ENCODE data around the gene OR1J2. TPM values are rescaled to one million over a fixed set of nuclear protein-coding genes. Genes with fewer than 3 reads are reported as not detected.

OR1J2 gene
- total and polyA plus RNA-seq, 5 donors from 2014 or later: 0.42 TPM; not detected in 4

- Mint-ChIP-seq H3K36me3 (no peaks in the 10 kb centered on the region), H3K9me3 (peaks cover 0 to 4% (median 1%) of the 10 kb centered on the region in 7 donors), H3K4me3 (no peak within 1 kb of the TSS), H3K4me1 (no peaks in the 10 kb centered on the region), H3K27ac (no peak within 1 kb of the TSS), H3K27me3 (peaks cover 24% of the 10 kb centered on the region)
- no peak within 1 kb of the TSS for H3K27ac ChIP-seq (ENCODE audit: insufficient read depth, low read length, poor library complexity, severe bottlenecking)
- peaks cover 8% of the 10 kb centered on the region for H3K27me3 ChIP-seq (ENCODE audit: control insufficient read depth, insufficient read depth, low read length)
- H3K9me3 ChIP-seq (ENCODE audit: control insufficient read depth in 2 of 2, low read length in 2 of 2): no peaks in the 10 kb centered on the region
- H3K4me1 ChIP-seq (ENCODE audit: control insufficient read depth, insufficient read depth, low read length, poor library complexity, severe bottlenecking): no peaks in the 10 kb centered on the region
- DNase-seq (no peak), ATAC-seq (ENCODE audit: low read depth in 2 of 2) (no peak)
- no peak within 1 kb of the TSS for H3K4me3 ChIP-seq (ENCODE audit: low read depth, low read length)
- H3K36me3 ChIP-seq (ENCODE audit: control insufficient read depth, insufficient read depth, low read length): no peaks in the 10 kb centered on the region
Measured at GRCh38 chr9:122552812-122553211, 42.2 kb downstream of the OR1J2 start, which contains the start of gene OR1N2. Gene OR1N2 (plus strand): TSS chr9:122553112. CDS start chr9:122553212, 100 bp downstream.

Other genes with a start within 250 kb of the OR1J2 start
- 33.4 TPM for gene RBM18, start 246.0 kb upstream of the OR1J2 start, total RNA-seq
- 10 to 100 TPM; 26.1 to 34.8 (median 27.9) TPM for gene RBM18, start 246.0 kb upstream of the OR1J2 start, polyA plus RNA-seq
- gene MRRF, start 245.9 kb upstream of the OR1J2 start, total RNA-seq: 23.0 TPM
- 10 to 100 TPM; 13.9 to 24.9 (median 17.6) TPM for gene MRRF, start 245.9 kb upstream of the OR1J2 start, polyA plus RNA-seq
- gene PTGS1, start 139.8 kb upstream of the OR1J2 start, total RNA-seq: 9.2 TPM
- gene PTGS1, start 139.8 kb upstream of the OR1J2 start, polyA plus RNA-seq: under 1 TPM; 0.03 to 0.87 (median 0.61) TPM
- gene OR1J1, start 32.9 kb upstream of the OR1J2 start, total RNA-seq: not detected
- not detected for gene OR1J1, start 32.9 kb upstream of the OR1J2 start, polyA plus RNA-seq
- gene OR1J4, start 8.3 kb downstream of the OR1J2 start, total RNA-seq: 1.8 TPM
- gene OR1J4, start 8.3 kb downstream of the OR1J2 start, polyA plus RNA-seq: not detected
- not detected for gene OR1N1, start 16.5 kb downstream of the OR1J2 start, total RNA-seq
- not detected for gene OR1N1, start 16.5 kb downstream of the OR1J2 start, polyA plus RNA-seq
- 0.81 TPM for gene OR1N2, start 42.3 kb downstream of the OR1J2 start, total RNA-seq
- not detected for gene OR1N2, start 42.3 kb downstream of the OR1J2 start, polyA plus RNA-seq
- not detected for gene OR1L8, start 72.6 kb downstream of the OR1J2 start, total RNA-seq
- under 1 TPM in 3 of 4 donors, not detected in 1; 0.12 to 0.50 (median 0.20) TPM for gene OR1L8, start 72.6 kb downstream of the OR1J2 start, polyA plus RNA-seq
- gene OR1Q1, start 103.9 kb downstream of the OR1J2 start, total RNA-seq: 0.72 TPM
- gene OR1Q1, start 103.9 kb downstream of the OR1J2 start, polyA plus RNA-seq: not detected
- not detected for gene OR1B1, start 146.8 kb downstream of the OR1J2 start, total RNA-seq
- gene OR1B1, start 146.8 kb downstream of the OR1J2 start, polyA plus RNA-seq: not detected
- not detected for gene OR1L1, start 150.9 kb downstream of the OR1J2 start, total RNA-seq
- gene OR1L1, start 150.9 kb downstream of the OR1J2 start, polyA plus RNA-seq: not detected
- gene OR1L3, start 164.3 kb downstream of the OR1J2 start, total RNA-seq: not detected
- not detected for gene OR1L3, start 164.3 kb downstream of the OR1J2 start, polyA plus RNA-seq
- gene OR1L4, start 213.2 kb downstream of the OR1J2 start, total RNA-seq: not detected
- not detected for gene OR1L4, start 213.2 kb downstream of the OR1J2 start, polyA plus RNA-seq
- not detected for gene OR1L6, start 231.5 kb downstream of the OR1J2 start, total RNA-seq
- gene OR1L6, start 231.5 kb downstream of the OR1J2 start, polyA plus RNA-seq: under 1 TPM in 1 of 4 donors, not detected in 3; 0.17 TPM

All from CD4-positive, CD25-positive, alpha-beta regulatory T cell (primary cell).